Neural progenitor cell (in vitro differentiated cells): Measurements from ENCODE around the gene PIMREG.

Source experiments
- CTCF ChIP-seq: fragments of 200-600 bp; sonication (generic); IDR thresholded peaks from 2 replicates; pipeline ENCODE4 v1.5.1; 2017; ENCODE audit warnings: antibody characterized with exemption, mild to moderate bottlenecking
- EZH2 ChIP-seq: fragments of 200-600 bp; sonication (generic); IDR thresholded peaks from 2 replicates; pipeline ENCODE4 v1.6.1; 2017; ENCODE audit warnings: antibody characterized with exemption, mild to moderate bottlenecking, moderate library complexity

GRCh38 chr17:6443692-6444570 lies at the start of gene PIMREG:
- TF ChIP-seq EZH2 (no peak), CTCF (no peak)
